MM.1S (cell line): Measurements from ENCODE around the gene DDR1.

Experiments used
- CTCF ChIP-seq: fragments of 300-600 bp; sonication (generic); IDR thresholded peaks from 2 replicates; pipeline ENCODE4 v1.5.1; 2016; ENCODE audit warnings: antibody characterized with exemption, low read length, mixed read lengths
- EZH2 ChIP-seq: fragments of 300-600 bp; sonication (generic); optimal IDR thresholded peaks from 2 replicates; pipeline ENCODE3; 2017; ENCODE audit warnings: low read depth, mild to moderate bottlenecking, antibody characterized with exemption, low read length, mixed read lengths
- EZH2phosphoT487 ChIP-seq: fragments of 300-600 bp; sonication (generic); IDR thresholded peaks from 2 replicates; pipeline ENCODE4 v1.6.1; 2018; ENCODE audit warnings: antibody characterized with exemption, low read length

- TF ChIP-seq CTCF = no peak
- no peak for TF ChIP-seq EZH2
- no peak for TF ChIP-seq EZH2phosphoT487
These were observed 46.2 kb downstream of the DDR1 start for GRCh38 chr6:30930506-30930905.
